GM12874 (cell line): ENCODE data around the gene ADNP.

Experiments used
- TF ChIP-seq, protein P1 (sequence below): IDR thresholded peaks from 2 replicates; pipeline ENCODE4 v1.5.1; 2011; ENCODE audit warnings: low read depth, mild to moderate bottlenecking, control low read depth, low read length, moderate library complexity; ENCODE audit not compliant: insufficient read depth

The ADNP gene

DNA sequence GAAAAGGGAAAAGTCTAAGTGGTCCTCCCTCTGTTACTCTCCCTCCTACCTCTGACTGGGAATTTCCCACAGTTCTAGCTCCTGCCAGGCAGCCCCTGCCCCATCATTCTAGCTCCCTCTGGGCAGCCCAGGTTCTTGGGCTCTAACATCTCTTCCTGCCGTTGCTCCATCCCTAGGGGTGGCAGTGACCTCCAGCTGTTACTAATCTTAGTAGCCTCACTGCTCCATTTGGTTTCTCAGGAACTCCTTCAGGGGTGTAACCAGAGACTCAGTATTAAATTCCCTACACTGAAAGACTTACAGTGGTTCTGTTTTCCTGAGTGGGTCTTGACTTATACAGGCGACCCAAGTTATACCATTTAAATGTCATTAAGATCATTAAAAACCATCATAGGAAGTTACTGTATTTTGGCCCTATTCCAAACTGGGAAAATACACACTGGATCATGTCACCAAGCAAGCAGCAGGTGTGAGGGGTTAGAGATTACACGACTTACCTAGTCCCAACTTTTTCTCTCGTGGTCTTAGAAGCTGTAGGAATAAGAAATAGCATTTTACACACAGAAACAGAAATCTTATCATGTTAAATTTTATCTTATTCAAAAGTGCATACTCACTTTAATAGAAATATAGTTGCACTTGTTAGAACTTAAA is 17.0 kb upstream of the ADNP start:
- TF ChIP-seq, protein P1, sequence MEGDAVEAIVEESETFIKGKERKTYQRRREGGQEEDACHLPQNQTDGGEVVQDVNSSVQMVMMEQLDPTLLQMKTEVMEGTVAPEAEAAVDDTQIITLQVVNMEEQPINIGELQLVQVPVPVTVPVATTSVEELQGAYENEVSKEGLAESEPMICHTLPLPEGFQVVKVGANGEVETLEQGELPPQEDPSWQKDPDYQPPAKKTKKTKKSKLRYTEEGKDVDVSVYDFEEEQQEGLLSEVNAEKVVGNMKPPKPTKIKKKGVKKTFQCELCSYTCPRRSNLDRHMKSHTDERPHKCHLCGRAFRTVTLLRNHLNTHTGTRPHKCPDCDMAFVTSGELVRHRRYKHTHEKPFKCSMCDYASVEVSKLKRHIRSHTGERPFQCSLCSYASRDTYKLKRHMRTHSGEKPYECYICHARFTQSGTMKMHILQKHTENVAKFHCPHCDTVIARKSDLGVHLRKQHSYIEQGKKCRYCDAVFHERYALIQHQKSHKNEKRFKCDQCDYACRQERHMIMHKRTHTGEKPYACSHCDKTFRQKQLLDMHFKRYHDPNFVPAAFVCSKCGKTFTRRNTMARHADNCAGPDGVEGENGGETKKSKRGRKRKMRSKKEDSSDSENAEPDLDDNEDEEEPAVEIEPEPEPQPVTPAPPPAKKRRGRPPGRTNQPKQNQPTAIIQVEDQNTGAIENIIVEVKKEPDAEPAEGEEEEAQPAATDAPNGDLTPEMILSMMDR, result no peak

DNA sequence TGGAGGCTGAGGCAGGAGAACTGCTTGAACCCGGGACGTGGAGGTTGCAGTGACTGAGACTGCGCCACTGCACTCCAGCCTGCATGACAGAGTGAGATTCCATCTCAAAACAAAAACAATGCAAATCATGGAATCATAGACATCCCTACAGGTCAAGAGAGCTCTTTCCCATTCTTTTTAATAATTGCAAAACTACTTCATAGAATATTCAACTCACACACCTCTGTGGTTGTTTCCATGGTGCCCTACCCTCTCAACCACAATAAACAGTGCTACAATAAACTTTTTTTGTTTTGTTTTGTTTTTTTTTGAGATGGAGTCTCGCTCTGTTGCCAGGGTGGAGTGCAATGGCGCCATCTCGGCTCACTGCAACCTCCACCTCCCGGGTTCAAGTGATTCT is 11.8 kb upstream of the ADNP start:
- TF ChIP-seq, protein P1, result no peak

DNA sequence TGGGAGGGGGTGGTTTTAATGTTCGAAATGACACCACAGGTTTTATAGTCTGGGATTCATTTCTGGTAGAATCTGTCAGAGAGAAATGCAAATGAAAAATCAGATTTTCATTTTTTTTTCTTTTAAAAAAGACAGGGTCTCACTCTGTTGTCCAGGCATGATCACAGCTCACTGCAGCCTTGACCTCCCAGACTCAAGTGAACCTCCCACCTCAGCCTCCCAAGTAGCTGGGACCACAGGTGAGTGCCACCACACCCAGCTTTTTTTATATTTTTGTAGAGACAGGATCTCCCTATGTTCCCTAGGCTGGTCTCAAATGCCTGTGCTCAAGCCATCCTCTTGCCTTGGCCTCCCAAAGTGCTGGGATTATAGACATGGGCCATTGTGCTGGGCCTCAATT is 2.4 kb upstream of the ADNP start:
- TF ChIP-seq, protein P1, result no peak

DNA sequence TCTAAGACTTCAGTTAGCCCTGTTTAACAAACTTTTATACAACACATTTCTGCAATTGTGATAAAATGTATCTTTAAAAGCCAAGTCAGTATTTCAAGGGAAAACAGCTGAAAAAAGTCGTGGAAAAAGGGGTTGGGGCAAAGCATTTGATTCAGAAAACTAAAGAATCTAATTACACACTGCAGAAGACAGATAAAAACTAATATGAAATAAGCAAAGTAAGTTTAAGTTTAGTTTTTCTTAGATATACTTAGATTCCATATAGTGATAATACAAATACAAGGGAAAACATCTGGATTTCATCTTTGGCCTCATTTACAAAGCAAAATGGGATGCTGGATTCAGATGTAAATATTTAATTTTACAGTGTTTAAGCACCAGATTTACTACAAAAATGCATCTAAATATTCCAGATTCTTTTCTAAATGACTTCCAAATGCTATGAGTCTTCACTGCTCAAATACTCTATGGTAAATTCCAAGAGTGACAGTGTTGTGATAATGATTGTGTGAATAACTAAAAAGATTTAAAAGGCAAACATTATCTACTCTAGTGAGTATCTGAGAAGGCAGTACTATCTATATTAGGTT is 1.5 kb upstream of the ADNP start:
- TF ChIP-seq, protein P1, result no peak

DNA sequence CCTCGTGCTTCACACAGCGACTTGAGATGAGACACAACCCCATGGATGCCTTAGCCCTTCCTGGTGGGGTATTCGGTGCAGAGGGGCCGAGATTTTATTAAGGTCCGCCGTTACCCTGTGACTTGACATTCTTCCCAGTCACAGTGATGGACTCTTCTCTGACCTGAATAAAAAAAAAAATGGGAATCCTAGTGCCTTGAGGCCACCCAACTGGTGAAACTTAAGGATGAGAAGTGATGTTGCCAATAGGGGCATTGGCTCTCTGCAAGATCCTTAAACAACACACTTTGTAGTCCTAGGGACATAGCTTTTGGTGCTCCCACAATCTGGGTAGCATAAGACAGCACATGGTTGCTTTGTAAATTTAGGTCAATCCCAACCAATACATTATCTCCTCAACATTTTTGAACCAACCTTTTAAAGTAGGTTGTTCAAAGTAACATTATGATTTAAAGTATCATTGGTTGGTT is 814 bp upstream of the ADNP start:
- TF ChIP-seq, protein P1, result no peak

DNA sequence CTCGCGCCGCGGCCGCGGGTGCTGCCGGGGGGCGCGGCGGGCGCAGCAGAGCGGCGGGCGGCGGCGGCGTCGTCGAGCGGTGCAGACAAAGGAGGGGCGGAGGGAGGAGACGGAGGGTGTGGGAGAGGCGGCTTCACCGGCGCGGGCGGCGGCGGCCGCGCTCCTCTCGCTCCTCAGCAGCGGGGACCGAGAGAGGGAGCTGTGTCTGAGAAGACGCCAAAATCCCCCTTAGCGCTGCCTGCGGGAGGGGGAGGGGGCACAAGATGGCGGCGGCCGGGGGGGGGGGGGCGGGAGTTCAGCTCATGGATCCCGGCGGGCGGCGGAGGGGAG is 296 bp downstream of the ADNP start:
- TF ChIP-seq, protein P1, result no peak

DNA sequence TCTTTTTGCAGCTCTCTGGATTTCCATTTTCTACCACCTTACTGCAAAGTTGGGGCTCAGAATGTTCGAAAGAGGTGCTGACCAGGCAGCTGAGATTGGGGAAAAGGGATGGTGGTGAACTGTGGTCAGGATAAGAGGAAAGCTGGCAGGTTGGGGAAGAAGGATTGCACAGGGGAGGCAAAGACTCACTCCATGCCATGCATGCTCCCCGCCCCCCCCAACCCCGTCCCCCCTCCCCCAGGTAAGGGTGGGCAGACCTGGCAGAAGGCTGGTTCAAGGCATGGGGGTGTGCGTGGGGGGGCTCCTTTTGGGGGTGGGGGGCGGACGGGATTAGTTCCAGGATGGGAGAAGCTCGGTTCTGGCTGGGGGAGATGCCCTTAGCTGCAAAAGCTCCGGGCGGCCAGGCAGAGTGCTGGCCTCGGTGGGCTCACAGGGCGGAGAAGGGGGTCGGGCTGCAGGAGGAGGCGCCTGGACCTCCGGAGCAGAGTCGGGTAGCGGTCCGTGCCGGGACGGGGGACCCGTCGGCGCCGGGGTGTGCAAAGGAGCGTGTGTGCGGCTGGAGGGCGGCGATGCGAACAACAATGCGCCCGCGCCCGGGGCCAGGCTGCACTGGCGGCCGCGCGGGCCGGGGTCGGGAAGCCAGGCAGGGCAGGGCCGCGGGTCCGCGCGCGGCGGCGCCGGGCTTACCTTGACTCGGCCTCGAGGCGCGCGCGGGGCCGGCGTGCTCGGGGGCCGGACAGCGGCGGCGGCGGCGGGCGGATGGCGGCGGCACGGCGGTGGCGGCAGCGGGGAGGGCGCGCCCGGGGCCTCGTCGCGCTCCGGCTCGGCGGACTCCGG is 880 bp downstream of the ADNP start:
- TF ChIP-seq, protein P1, result no peak
